ENCODE results near the gene AQP9.
A peak's percentile ranks its signal among the peaks of the same experiment; 100 is the strongest.

The AQP9 gene

DNA sequence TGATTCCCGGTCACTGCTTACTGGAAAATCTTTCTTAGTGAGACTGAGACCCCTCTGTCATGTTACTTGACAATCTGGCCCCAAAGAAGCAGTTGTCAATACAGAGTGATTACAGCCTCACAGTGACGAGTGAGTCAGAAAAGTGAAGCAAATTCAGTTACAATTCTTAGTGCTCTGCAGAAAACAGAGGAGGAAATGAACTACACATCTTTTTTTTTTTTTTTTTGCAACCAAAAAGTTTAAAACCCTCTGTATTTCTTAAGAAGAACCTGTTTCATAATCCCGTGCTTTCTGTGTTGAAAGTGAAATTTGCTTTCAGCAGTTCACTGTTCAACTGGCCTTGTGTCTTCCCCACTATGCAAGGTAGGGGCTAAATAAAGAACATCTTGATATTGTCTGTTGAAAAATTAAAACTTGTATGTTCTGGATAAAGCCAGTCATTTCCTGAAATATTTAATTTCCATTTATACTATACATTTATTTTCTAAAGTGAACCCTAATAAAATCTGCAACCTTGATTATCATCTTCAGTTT lies 1.9 kb downstream of the AQP9 start:
- peak; percentile 21 for DNase-seq (ENCODE audit: low read depth)
- TF ChIP-seq, protein P1, sequence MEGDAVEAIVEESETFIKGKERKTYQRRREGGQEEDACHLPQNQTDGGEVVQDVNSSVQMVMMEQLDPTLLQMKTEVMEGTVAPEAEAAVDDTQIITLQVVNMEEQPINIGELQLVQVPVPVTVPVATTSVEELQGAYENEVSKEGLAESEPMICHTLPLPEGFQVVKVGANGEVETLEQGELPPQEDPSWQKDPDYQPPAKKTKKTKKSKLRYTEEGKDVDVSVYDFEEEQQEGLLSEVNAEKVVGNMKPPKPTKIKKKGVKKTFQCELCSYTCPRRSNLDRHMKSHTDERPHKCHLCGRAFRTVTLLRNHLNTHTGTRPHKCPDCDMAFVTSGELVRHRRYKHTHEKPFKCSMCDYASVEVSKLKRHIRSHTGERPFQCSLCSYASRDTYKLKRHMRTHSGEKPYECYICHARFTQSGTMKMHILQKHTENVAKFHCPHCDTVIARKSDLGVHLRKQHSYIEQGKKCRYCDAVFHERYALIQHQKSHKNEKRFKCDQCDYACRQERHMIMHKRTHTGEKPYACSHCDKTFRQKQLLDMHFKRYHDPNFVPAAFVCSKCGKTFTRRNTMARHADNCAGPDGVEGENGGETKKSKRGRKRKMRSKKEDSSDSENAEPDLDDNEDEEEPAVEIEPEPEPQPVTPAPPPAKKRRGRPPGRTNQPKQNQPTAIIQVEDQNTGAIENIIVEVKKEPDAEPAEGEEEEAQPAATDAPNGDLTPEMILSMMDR (conservative IDR thresholded peaks at IDR 0.05; ENCODE audit: low read length), result no peak
- H3K4me3 ChIP-seq (ENCODE audit: low read length), result no peak overlapping the region

DNA sequence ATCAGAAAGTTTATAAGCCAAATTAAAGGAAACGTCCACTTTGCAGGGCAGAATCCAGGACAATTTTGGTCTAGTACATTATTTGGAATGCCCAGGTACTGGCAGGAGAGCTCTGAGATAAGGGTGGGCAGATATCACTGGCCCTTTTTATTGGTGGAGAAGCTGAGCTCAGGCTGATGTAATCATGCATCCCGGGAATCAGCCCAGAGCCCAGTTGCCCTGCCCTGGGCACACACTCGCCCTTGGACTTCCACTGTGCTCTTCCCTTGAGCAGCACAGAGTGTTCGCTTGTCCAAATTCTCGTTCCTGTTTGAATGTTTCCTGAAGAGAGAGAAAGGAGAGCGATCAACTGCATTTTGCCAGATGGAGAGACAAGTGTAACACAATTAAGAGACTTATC lies 3.7 kb downstream of the AQP9 start:
- TF ChIP-seq, protein P1 (conservative IDR thresholded peaks at IDR 0.05; ENCODE audit: low read length), result no peak
- DNase-seq (ENCODE audit: low read depth), result no peak
- H3K4me3 ChIP-seq (ENCODE audit: low read length), result no peak overlapping the region

DNA sequence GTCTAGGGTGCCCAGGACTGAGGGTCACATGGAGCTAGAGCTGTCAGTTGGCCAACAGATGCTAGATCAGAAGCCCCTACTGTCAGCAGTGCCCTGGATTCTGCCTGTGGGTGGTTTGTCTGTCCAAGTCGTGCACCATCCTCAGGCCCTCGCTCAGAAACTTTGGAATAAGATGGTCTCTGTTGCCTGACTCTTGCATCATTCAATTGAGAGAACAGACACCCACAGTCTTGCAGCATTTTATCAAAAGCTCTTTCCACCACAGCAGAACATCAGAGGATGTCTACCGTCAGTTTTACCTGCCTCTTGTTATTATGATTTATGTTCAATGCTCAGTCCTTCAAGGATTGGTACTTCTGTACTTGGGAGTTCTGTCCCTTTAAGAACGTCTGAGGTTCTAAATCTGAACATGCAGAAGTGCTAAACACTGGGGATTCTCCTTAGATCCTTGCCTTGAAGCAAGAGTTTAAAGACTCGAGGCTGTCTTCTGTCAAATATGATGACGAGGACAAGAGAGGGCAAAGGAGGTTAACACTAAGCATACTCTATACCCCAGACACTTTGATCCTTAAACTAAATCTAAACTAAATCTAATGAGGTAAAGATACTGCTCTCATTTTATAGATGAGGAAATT lies 4.8 kb downstream of the AQP9 start:
- H3K4me3 ChIP-seq (ENCODE audit: low read length), result no peak overlapping the region
- no peak for DNase-seq (ENCODE audit: low read depth)
- TF ChIP-seq, protein P1 (conservative IDR thresholded peaks at IDR 0.05; ENCODE audit: low read length), result no peak

DNA sequence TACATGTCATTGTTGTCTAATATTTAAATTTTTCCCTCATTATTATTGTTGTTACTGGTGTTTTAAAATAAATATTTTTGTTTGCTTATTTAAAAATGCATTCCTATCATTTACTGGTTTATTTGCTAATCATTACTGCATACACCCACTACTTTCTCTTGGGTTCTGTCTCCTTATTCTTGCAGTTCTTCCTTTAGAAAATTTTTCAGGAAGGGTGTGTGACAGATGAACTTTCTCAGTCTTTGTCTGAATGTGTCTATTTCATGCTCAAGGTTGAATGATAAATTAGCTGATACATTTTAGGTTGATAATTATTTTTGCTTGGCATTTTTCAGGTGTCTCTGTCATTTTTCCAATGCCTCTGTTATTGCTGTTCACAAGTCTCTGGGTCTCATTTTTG lies 7.4 kb downstream of the AQP9 start:
- TF ChIP-seq, protein P1 (conservative IDR thresholded peaks at IDR 0.05; ENCODE audit: low read length), result no peak
- DNase-seq (ENCODE audit: low read depth), result no peak
- H3K4me3 ChIP-seq (ENCODE audit: low read length), result no peak overlapping the region

DNA sequence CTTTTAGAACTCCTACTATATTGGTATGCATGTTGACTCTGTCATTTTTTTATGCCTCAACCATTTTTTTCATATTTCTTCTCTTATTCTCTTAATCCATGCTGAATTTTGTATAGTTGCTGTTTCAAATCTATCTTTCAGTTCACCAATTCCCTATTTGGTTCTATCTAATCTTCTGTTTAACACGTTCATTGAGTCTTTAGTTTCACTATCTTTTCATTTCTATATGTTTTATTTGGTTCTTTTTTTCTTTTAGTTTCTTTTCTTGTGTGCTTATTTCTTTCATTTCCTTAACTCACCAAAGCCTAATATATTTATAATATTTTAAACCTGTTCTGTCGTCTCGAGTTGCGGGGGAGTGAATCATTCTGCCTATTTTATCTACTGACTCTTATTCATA lies 8.0 kb downstream of the AQP9 start:
- H3K4me3 ChIP-seq (ENCODE audit: low read length), result no peak overlapping the region
- no peak for DNase-seq (ENCODE audit: low read depth)
- TF ChIP-seq, protein P1 (conservative IDR thresholded peaks at IDR 0.05; ENCODE audit: low read length), result no peak

DNA sequence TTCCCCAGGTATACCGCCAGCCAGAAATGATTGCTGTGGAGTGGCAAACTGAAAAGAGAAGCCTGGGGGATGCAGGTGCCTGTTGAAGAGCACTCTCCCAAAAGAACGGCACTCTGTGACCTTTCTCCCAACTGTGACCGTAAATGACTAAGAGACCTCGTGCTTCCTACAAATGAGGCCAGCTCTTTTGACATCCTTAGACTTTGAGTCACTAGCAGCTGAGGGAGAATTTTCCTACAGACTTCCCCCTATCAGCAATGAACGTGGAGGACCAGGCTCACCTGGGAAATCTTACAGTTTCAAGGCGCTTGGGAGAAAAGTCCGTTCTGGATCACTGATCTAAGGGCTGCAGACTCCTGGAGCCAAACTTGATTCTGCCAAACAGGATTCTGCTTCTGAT lies 8.6 kb downstream of the AQP9 start:
- DNase-seq (ENCODE audit: low read depth), result peak; percentile 5
- H3K4me3 ChIP-seq (ENCODE audit: low read length), result no peak overlapping the region
- TF ChIP-seq, protein P1 (conservative IDR thresholded peaks at IDR 0.05; ENCODE audit: low read length), result no peak

DNA sequence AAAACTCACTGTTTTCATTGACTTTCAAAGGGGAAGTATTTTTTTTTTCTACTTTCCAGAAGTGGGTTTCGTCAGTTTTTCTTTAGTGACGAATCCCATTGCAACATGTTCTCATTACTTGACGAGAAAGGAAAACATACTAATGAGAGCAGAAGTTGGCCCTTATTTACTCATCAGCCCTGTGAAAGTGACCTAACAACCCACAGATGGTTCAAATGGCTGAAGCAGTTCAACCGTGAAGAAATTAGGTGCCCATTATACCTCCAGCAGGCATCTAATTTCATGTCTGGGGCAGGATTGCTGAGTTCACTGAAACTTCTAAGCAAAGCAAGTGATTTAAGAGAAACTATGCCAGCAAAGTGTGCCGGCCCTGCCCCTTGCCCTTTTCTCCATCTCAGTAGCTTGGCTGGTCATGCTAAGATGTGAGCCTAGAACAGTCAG lies 9.0 kb downstream of the AQP9 start:
- DNase-seq (ENCODE audit: low read depth), result peak; percentile 15
- no peak overlapping the region for H3K4me3 ChIP-seq (ENCODE audit: low read length)
- TF ChIP-seq, protein P1 (conservative IDR thresholded peaks at IDR 0.05; ENCODE audit: low read length), result no peak
